ENCODE results near the gene SLC38A6. TPM values are rescaled to one million over a fixed set of nuclear protein-coding genes. Genes with fewer than 3 reads are reported as not detected.

SLC38A6 gene
- total RNA-seq, 1 experiment from 2014 or later, result 6.0 TPM

GRCh38 chr14:60963761-60964160 lies 17.3 kb upstream of the SLC38A6 start:
- Histone ChIP-seq H3K4me1 (ENCODE audit: insufficient read depth, low read length) (no peaks in the 10 kb centered on the region), H2BK5ac (ENCODE audit: insufficient read length, low read length) (no peak overlapping the region), H2AK5ac (ENCODE audit: insufficient read length, low read length) (no peak overlapping the region), H3K27me3 (ENCODE audit: insufficient read depth, low read length) (no peaks in the 10 kb centered on the region), H3K79me1 (ENCODE audit: insufficient read depth, low read depth, low read length, poor library complexity, severe bottlenecking) (no peaks in the 10 kb centered on the region), H3K27ac (ENCODE audit: insufficient read length, low read depth, low read length) (no peak overlapping the region), H2BK15ac (ENCODE audit: low read depth, low read length) (no peak overlapping the region), H2BK20ac (ENCODE audit: low read depth, low read length, poor library complexity, severe bottlenecking) (no peak overlapping the region), H4K8ac (replicated peaks; ENCODE audit: insufficient read length, low read depth, low read length) (no peak overlapping the region), H2AFZ (ENCODE audit: low read length) (no peak overlapping the region), H3K14ac (ENCODE audit: insufficient read depth, low read length) (no peak overlapping the region), H3K79me2 (ENCODE audit: insufficient read depth, low read length) (no peaks in the 10 kb centered on the region), H4K5ac (ENCODE audit: insufficient read length, low read depth, low read length) (no peak overlapping the region), H3T11ph (ENCODE audit: low read length) (no peak overlapping the region), H3K56ac (ENCODE audit: insufficient read length, low read depth, low read length) (no peak overlapping the region), H3K23me2 (ENCODE audit: insufficient read length, low read depth, low read length, poor library complexity, severe bottlenecking) (no peaks in the 10 kb centered on the region), H3K23ac (ENCODE audit: insufficient read length, low read depth, low read length) (no peak overlapping the region), H2BK120ac (ENCODE audit: low read depth, low read length, poor library complexity, severe bottlenecking) (no peak overlapping the region), H2BK12ac (ENCODE audit: insufficient read length, low read depth, low read length) (no peak overlapping the region), H3K18ac (ENCODE audit: insufficient read length, low read depth, low read length) (no peak overlapping the region), H4K20me1 (ENCODE audit: control insufficient read depth, insufficient read depth, insufficient read length) (no peaks in the 10 kb centered on the region), H3K4ac (ENCODE audit: low read depth, low read length) (no peak overlapping the region), H3K9me3 (ENCODE audit: control insufficient read depth, low read depth, low read length) (no peaks in the 10 kb centered on the region), H4K91ac (ENCODE audit: insufficient read length, low read depth, low read length) (no peak overlapping the region), H3K9ac (ENCODE audit: extremely low read depth, insufficient read length, low read length) (no peak overlapping the region), H3K4me2 (ENCODE audit: insufficient read depth, insufficient read length, low read length) (no peak overlapping the region)
- peak overlapping the region in 1 of 3 experiments; percentile 40; a peak in 1 of 7 replicates for H3K27ac Mint-ChIP-seq
- H3K27me3 Mint-ChIP-seq (ENCODE audit: low read depth), result no peaks in the 10 kb centered on the region
- H3K4me3 Mint-ChIP-seq, result no peak overlapping the region
- peaks cover 1 to 4% of the 10 kb centered on the region in 2 experiments for H3K9me3 Mint-ChIP-seq
- TF ChIP-seq CTCF (conservative IDR thresholded peaks at IDR 0.05), result no peak
- DNase-seq, result no peak
- H3K4me1 Mint-ChIP-seq, result no peaks in the 10 kb centered on the region
- H3K36me3 Mint-ChIP-seq (ENCODE audit: insufficient read depth in 1 of 3, low read depth in 3 of 3), result peaks cover 0 to 6% (median 2%) of the 10 kb centered on the region in 3 experiments; a peak in 4 of 7 replicates
- WGBS (ENCODE audit: extremely low coverage, insufficient read length, low lambda C conversion rate), result no CpG with 5 or more reads among the region's 2 CpGs
